Glutamatergic neuron (in vitro differentiated cells): ENCODE data around the gene PRX. TPM values are rescaled to one million over a fixed set of nuclear protein-coding genes. Genes with fewer than 3 reads are reported as not detected.

Source experiments
- DNase-seq: peaks from one replicate; pipeline ENCODE4 v3.0.0; 2022
- H3K27ac Mint-ChIP-seq: one replicate; pipeline ENCODE4 v1.8.0; 2020; ENCODE audit warnings: mild to moderate bottlenecking, mixed read lengths, inconsistent platforms; ENCODE audit not compliant: unreplicated experiment
- H3K27me3 Mint-ChIP-seq: one replicate; pipeline ENCODE4 v1.8.0; 2020; ENCODE audit warnings: mild to moderate bottlenecking, moderate library complexity, mixed read lengths, inconsistent platforms; ENCODE audit not compliant: unreplicated experiment
- H3K36me3 Mint-ChIP-seq: one replicate; pipeline ENCODE4 v1.8.0; 2020; ENCODE audit warnings: mild to moderate bottlenecking, mixed read lengths, inconsistent platforms; ENCODE audit not compliant: unreplicated experiment
- H3K4me1 Mint-ChIP-seq: one replicate; pipeline ENCODE4 v1.8.0; 2020; ENCODE audit warnings: mild to moderate bottlenecking, low read depth, mixed read lengths, inconsistent platforms; ENCODE audit not compliant: unreplicated experiment
- H3K4me3 Mint-ChIP-seq: one replicate; pipeline ENCODE4 v1.8.0; 2020; ENCODE audit warnings: mild to moderate bottlenecking, mixed read lengths, inconsistent platforms; ENCODE audit not compliant: unreplicated experiment
- H3K9me3 Mint-ChIP-seq: one replicate; pipeline ENCODE4 v1.8.0; 2020; ENCODE audit warnings: mild to moderate bottlenecking, moderate library complexity, mixed read lengths, inconsistent platforms; ENCODE audit not compliant: unreplicated experiment
- CTCF ChIP-seq: fragments of 200-600 bp; sonication (generic); IDR thresholded peaks from one replicate; pipeline ENCODE4 v1.5.0; 2021; ENCODE audit not compliant: partially characterized antibody, unreplicated experiment
- total RNA-seq: library from RNA; stranded (reverse); fragmentation: NEBNext Ultra II Directional; extraction: Animal tissue kit (Norgen Biotek cat#: 25700); gene quantifications from one replicate; pipeline ENCODE4 v1.2.1, GENCODE V29; 2021; ENCODE audit not compliant: unreplicated experiment

PRX gene
- total RNA-seq, 1 donor from 2014 or later, result 4.7 TPM

DNA sequence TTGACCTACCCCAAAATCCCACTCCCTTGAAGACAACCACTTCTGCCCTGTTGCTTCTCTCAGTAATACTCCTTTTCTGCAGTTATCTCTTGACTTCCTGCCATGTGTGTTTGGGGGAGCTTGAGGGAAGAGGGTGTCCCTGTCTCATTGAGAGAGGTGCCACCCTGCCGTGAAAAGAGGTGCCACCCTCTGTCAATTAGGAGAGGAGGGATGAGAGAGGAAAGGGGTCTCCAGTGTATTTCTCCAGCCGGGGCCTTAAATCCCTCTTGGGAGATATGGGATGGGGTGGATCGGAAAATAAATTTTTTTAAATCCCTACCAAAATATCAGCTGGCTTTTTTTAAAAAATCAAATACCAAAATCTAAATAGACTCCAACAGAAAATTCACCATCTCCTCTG, 48.2 kb downstream of the PRX start:
- no peak for DNase-seq
- TF ChIP-seq CTCF, result no peak
- peaks cover 20% of the 10 kb centered on the region for H3K4me1 Mint-ChIP-seq
- H3K9me3 Mint-ChIP-seq, result peaks cover 16% of the 10 kb centered on the region
- H3K4me3 Mint-ChIP-seq, result peak overlapping the region; percentile 85
- H3K36me3 Mint-ChIP-seq, result no peaks in the 10 kb centered on the region
- H3K27ac Mint-ChIP-seq, result peak overlapping the region; percentile 74
- H3K27me3 Mint-ChIP-seq, result peaks cover 14% of the 10 kb centered on the region

- H3K36me3 Mint-ChIP-seq, result no peaks in the 10 kb centered on the region
- no peak for TF ChIP-seq CTCF
- H3K9me3 Mint-ChIP-seq, result peaks cover 15% of the 10 kb centered on the region
- DNase-seq, result no peak
- peaks cover 9% of the 10 kb centered on the region for H3K27me3 Mint-ChIP-seq
- H3K4me1 Mint-ChIP-seq, result peaks cover 16% of the 10 kb centered on the region
- no peak overlapping the region for H3K4me3 Mint-ChIP-seq
- H3K27ac Mint-ChIP-seq, result no peak overlapping the region
These were observed 50.1 kb downstream of the PRX start for GRCh38 chr19:40363069-40363468.

DNA sequence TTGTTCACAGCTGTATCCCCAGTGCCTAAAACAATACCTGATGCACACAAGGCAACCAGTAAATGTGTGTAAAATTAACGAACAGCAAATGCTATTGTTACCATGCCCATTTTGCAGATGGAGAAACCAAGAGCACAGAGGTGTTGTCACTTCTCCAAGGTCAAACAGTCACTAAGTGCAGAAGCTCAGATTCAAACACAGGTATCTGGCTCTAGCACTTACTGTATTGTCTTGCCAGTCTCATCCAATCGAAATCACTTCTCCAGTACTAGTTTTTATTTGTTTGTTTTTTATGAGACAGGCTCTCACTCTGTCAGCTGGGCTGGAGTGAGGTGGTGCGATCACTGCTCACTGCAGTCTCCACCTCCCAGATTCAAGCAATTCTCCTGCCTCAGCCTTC, 51.0 kb downstream of the PRX start:
- no peaks in the 10 kb centered on the region for H3K36me3 Mint-ChIP-seq
- peaks cover 6% of the 10 kb centered on the region for H3K27me3 Mint-ChIP-seq
- no peak for DNase-seq
- H3K4me3 Mint-ChIP-seq, result no peak overlapping the region
- H3K27ac Mint-ChIP-seq, result no peak overlapping the region
- peaks cover 8% of the 10 kb centered on the region for H3K9me3 Mint-ChIP-seq
- H3K4me1 Mint-ChIP-seq, result peaks cover 14% of the 10 kb centered on the region
- TF ChIP-seq CTCF, result no peak

GRCh38 chr19:40360708-40361241, 52.4 kb downstream of the PRX start:
- Mint-ChIP-seq H3K27ac (peak overlapping the region; percentile 34), H3K4me1 (peaks cover 19% of the 10 kb centered on the region), H3K4me3 (no peak overlapping the region), H3K9me3 (peaks cover 6% of the 10 kb centered on the region), H3K27me3 (peaks cover 3% of the 10 kb centered on the region), H3K36me3 (peaks cover 5% of the 10 kb centered on the region)
- no peak for DNase-seq
- no peak for TF ChIP-seq CTCF

DNA sequence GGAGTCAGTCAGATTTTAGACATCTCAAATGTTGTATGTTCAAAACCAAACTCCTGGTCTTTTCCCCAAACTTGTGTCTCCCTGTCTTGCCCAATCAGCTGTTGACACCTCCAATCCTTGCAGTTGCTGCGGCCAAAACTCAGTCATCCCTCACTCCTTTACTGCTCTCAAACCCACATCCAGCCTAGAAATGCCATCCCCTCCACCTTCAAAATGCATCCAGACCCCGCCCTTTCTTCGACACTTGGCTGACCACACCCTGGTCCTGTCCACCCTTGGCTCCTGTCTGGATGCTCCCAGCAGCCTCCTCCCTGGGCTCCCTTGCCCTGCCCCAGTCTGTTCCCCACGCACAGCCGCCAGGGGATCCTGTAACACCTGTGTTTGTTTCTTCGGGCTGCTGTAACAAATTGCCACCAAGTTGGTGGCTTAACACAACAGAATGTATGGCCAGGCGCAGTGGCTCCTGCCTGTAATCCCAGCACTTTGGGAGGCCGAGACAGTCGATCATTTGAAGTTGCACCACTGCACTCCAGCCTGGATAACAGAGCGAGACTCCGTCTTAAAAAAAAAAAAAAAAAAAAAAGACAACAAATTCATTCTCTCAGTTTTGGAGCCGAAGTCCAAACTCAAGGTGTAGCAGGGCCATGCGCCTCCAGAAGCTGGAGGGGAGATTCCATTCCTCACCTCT, 53.0 kb downstream of the PRX start:
- H3K27ac Mint-ChIP-seq, result peak overlapping the region; percentile 64
- H3K36me3 Mint-ChIP-seq, result peaks cover 5% of the 10 kb centered on the region
- peak overlapping the region; percentile 23 for H3K4me3 Mint-ChIP-seq
- peaks cover 2% of the 10 kb centered on the region for H3K27me3 Mint-ChIP-seq
- peaks cover 16% of the 10 kb centered on the region for H3K4me1 Mint-ChIP-seq
- DNase-seq, result no peak
- H3K9me3 Mint-ChIP-seq, result peaks cover 8% of the 10 kb centered on the region
- no peak for TF ChIP-seq CTCF
